Kidney tubule cell (primary cell): ENCODE data around the gene ADAP1.
A peak's percentile ranks its signal among the peaks of the same experiment; 100 is the strongest.

Source experiments
- DNase-seq: peaks from one replicate; pipeline ENCODE4 v3.0.0-alpha.2; 2018; ENCODE audit warnings: low spot score

ADAP1 gene

GRCh38 chr7:988426-988911, 34.0 kb upstream of the ADAP1 start:
- DNase-seq, result peak; percentile 45

GRCh38 chr7:987909-988308, 33.4 kb upstream of the ADAP1 start:
- no peak for DNase-seq

GRCh38 chr7:986766-987751, 32.6 kb upstream of the ADAP1 start:
- DNase-seq, result no peak

GRCh38 chr7:985915-986741, 31.6 kb upstream of the ADAP1 start:
- DNase-seq, result peak; percentile 64

GRCh38 chr7:985127-985416, 30.6 kb upstream of the ADAP1 start:
- DNase-seq, result no peak

- DNase-seq, result no peak
These were observed 30.1 kb upstream of the ADAP1 start for GRCh38 chr7:984361-985126.

GRCh38 chr7:983616-984071, 29.2 kb upstream of the ADAP1 start:
- no peak for DNase-seq

- DNase-seq, result no peak
These were observed 28.6 kb upstream of the ADAP1 start, which contains the start of gene CYP2W1 for GRCh38 chr7:983004-983615. TSS of gene CYP2W1 (plus strand) at chr7:983181. CDS start at chr7:983212, 31 bp downstream.

- DNase-seq, result no peak
These were observed 28.1 kb upstream of the ADAP1 start for GRCh38 chr7:982511-983003.

GRCh38 chr7:981793-982510, 27.5 kb upstream of the ADAP1 start:
- DNase-seq, result no peak

GRCh38 chr7:979886-980571, 25.5 kb upstream of the ADAP1 start:
- DNase-seq, result peak; percentile 85

GRCh38 chr7:979151-979550, 24.7 kb upstream of the ADAP1 start:
- DNase-seq, result no peak

- DNase-seq, result no peak
These were observed 24.1 kb upstream of the ADAP1 start for GRCh38 chr7:978416-979091.

- no peak for DNase-seq
These were observed 23.5 kb upstream of the ADAP1 start for GRCh38 chr7:978049-978346.

GRCh38 chr7:977326-978048, 23.0 kb upstream of the ADAP1 start:
- DNase-seq, result peak; percentile 88

- DNase-seq, result no peak
These were observed 22.4 kb upstream of the ADAP1 start for GRCh38 chr7:976901-977325.

- DNase-seq, result no peak
These were observed 21.4 kb upstream of the ADAP1 start for GRCh38 chr7:975702-976473.
